ENCODE measurements around the gene CHST11. TPM values are rescaled to one million over a fixed set of nuclear protein-coding genes. Genes with fewer than 3 reads are reported as not detected.

The CHST11 gene
- total RNA-seq, 1 experiment from 2014 or later = 12.7 TPM

DNA sequence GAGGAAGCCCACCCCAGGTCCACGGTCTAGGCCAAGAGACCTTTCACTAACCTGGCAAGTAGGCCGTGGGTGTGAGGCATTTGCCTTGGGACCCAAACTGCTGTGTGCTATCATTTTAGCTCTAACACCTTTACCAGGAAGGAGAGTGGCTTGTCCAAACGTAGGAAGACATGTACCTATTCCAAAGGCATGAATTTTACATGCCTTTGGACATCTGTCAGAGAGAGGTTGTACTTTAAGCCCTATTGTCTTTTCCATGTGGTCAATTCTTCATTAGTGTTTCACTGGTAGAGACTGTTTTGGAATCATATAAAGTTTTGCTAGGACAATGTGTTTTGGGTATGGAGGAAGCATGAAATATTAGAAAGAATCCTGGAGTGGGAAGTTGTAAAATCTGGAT is 352.5 kb downstream of the CHST11 start:
- in situ Hi-C loops (cut with HindIII; ENCODE audit: low sequenced_read_pairs) = no loop called here

DNA sequence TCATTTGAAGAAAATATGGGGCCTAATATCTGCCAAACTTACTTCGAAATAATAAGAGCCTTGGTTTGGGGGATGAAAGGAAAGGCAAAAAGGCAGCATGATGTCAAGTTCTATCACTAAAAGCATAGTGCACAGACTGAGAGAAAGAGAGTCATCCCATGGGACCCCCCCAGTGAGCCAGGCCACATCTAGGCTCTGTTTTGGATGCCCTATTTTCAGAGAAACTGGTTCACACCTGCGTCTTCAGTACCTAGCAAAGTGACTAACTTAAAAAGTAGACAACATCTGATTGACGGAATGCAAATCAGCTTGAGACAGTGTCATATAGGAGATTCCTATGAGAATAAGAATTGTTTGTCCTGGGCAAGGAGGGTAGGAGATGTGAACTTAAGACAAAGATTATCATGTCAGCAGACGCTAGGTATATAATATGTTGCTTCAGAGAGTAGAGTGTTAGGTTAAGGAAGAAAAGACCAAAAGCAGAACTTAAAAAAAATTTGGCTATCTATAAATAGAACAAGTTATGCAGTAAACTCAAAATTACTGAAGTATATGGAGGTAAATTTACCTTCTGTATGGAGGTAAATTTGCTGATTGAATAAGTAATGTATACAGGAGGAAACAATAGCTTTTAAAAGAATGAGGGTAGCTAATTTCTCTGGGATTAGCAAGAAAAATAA is 353.1 kb downstream of the CHST11 start:
- in situ Hi-C loops (cut with HindIII; ENCODE audit: low sequenced_read_pairs) = no loop called here
- DNase-seq (ENCODE audit: low spot score) = no peak

More for the DNA sequence above, 352.5 kb downstream of the CHST11 start:
- no peak for DNase-seq (ENCODE audit: low spot score)

Other genes starting within 250 kb of the CHST11 start
- gene TXNRD1, start 241.2 kb upstream of the CHST11 start, total RNA-seq (2014; rRNA removed; shearing (Covaris generic)) = 581 and 681 TPM in 2 replicates
- 0.51 and 1.7 TPM in 2 replicates for gene EID3, start 153.2 kb upstream of the CHST11 start, total RNA-seq (2014; rRNA removed; shearing (Covaris generic))